Spleen (tissue), 7 donors: ENCODE results near the gene FREM2.

Experiments
- CTCF ChIP-seq, 11 experiments: fragments of 200-600 bp in 7 of 11; fragments of 450-650 bp in 4 of 11; sonication (generic) in 4 of 11; IDR thresholded peaks in 8 of 11; conservative IDR thresholded peaks in 3 of 11; 1 replicate in 7 of 11; 2 replicates in 4 of 11; pipeline versions ENCODE4 v1.4.0 to v1.8.0; 2016 to 2021; ENCODE audit warnings: antibody characterized with exemption in 11 of 11, inconsistent platforms in 4 of 11, mild to moderate bottlenecking in 1 of 11
- POLR2A ChIP-seq, 3 donors: fragments of 450-650 bp; IDR thresholded peaks; one replicate each; pipeline ENCODE4 v1.5.1; 2017; ENCODE audit warnings: antibody characterized with exemption in 3 of 3, mild to moderate bottlenecking in 1 of 3
- donor health status: DM: no; HTN: no; CAD: no; lungs with moderate emphysema.
- donor health status: DM: no; HTN: no; CAD: no.
- donor health status: DM: no; HTN: no; CAD: no.

- no peak for TF ChIP-seq CTCF (IDR thresholded peaks at IDR 0.05 in 8 of 11, conservative IDR thresholded peaks at IDR 0.05 in 3 of 11)
- TF ChIP-seq POLR2A (IDR thresholded peaks at IDR 0.05): no peak
These were observed 6.3 kb downstream of the FREM2 start for GRCh38 chr13:38693168-38693567.
